OCI-LY7 (cell line): ENCODE measurements around the gene RPL22.

Source experiments
- EZH2phosphoT487 ChIP-seq: fragments of 200-600 bp; sonication (generic); IDR thresholded peaks from 2 replicates; pipeline ENCODE4 v1.6.1; 2018; ENCODE audit warnings: low read depth, borderline replicate concordance, mild to moderate bottlenecking, mixed run types, antibody characterized with exemption, low read length, moderate library complexity, mixed read lengths
- TF ChIP-seq, protein P1 (sequence below): fragments of 200-600 bp; sonication (generic); conservative IDR thresholded peaks from 2 replicates; pipeline ENCODE4 v1.5.1; 2014; ENCODE audit warnings: mild to moderate bottlenecking, antibody characterized with exemption, low read length, moderate library complexity, mixed read lengths

DNA sequence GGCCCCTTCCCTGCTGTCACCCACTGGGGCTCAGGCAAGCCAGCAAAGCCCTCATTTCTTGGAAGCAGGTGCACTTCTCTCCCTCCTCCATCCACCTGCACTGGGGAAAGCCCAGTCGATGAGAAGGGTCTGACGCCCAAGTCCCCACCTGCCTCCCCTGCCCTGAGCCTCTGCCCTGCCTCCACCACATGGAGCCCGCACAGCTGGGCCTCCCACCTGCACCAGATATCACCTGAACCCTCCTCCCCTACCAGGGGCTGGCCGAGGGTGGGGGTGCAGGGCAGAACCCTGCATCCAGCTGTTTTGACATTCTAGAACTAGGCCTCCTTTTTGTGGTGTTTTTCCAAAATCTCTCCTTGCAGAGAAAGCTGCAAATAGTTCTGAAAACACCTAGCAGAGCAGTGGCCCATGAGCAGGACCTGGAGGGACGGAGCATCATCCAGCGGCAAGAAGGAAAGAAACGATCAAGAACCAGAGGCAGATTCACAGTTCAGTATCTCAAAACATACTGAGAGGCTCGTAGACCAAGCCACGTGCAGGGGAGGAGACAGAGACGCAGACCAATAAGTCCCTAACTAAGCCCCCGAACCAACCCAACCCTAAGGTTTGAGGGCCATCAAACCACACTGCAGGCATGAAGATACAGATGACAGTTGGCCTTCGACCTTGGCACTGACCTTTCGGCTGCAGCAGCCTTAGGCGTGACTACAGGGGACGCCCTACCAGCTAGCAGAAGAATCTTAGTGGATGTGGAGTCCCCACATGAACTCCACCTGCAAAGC is 36.0 kb downstream of the RPL22 start:
- TF ChIP-seq, protein P1, sequence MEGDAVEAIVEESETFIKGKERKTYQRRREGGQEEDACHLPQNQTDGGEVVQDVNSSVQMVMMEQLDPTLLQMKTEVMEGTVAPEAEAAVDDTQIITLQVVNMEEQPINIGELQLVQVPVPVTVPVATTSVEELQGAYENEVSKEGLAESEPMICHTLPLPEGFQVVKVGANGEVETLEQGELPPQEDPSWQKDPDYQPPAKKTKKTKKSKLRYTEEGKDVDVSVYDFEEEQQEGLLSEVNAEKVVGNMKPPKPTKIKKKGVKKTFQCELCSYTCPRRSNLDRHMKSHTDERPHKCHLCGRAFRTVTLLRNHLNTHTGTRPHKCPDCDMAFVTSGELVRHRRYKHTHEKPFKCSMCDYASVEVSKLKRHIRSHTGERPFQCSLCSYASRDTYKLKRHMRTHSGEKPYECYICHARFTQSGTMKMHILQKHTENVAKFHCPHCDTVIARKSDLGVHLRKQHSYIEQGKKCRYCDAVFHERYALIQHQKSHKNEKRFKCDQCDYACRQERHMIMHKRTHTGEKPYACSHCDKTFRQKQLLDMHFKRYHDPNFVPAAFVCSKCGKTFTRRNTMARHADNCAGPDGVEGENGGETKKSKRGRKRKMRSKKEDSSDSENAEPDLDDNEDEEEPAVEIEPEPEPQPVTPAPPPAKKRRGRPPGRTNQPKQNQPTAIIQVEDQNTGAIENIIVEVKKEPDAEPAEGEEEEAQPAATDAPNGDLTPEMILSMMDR: no peak
- no peak for TF ChIP-seq EZH2phosphoT487
